Natural killer cell (primary cell): Measurements from ENCODE around the gene PANK2. TPM values are rescaled to one million over a fixed set of nuclear protein-coding genes. Genes with fewer than 3 reads are reported as not detected.
"Not testable (repeated sequence)": the region's sequence is repeated elsewhere in the genome, so short reads cannot be mapped to it uniquely, and the experiment has no call there.

Experiments used
- ATAC-seq, 3 donors: fragments of 150-1000 bp in 2 of 3; fragments of 200-7000 bp in 1 of 3; cut with Tn5 transposase; 1 replicate in 1 of 3; 2 replicates in 2 of 3; pipeline ENCODE4 v1.10.0; 2021; ENCODE audit warnings: mild to moderate bottlenecking in 2 of 3, moderate library complexity in 2 of 3
- DNase-seq, 2 donors: peaks; one replicate each; pipeline versions ENCODE4 v3.0.0 to v3.0.0-alpha.2; 2013 to 2021; ENCODE audit warnings: mixed read lengths in 1 of 2
- H3K27ac ChIP-seq: one replicate; pipeline ENCODE4 v1.5.1; 2013; ENCODE audit warnings: mild to moderate bottlenecking, low read length
- H3K27me3 ChIP-seq: one replicate; pipeline ENCODE4 v1.6.1; 2013; ENCODE audit warnings: low read length; ENCODE audit not compliant: control insufficient read depth, insufficient read depth
- H3K36me3 ChIP-seq: one replicate; pipeline ENCODE4 v1.6.1; 2013; ENCODE audit warnings: low read length; ENCODE audit not compliant: control insufficient read depth, insufficient read depth
- H3K4me1 ChIP-seq: one replicate; pipeline ENCODE4 v1.6.1; 2013; ENCODE audit warnings: low read length; ENCODE audit not compliant: control insufficient read depth, insufficient read depth
- H3K4me3 ChIP-seq: one replicate; pipeline ENCODE4 v1.5.1; 2013; ENCODE audit warnings: low read length
- H3K9me3 ChIP-seq: one replicate; pipeline ENCODE4 v1.6.1; 2013; ENCODE audit warnings: low read length; ENCODE audit not compliant: control insufficient read depth, insufficient read depth
- H3K27ac Mint-ChIP-seq, 2 donors: one replicate each; pipeline ENCODE4 v1.8.0; 2022; ENCODE audit warnings: mild to moderate bottlenecking in 2 of 2, mixed read lengths in 2 of 2, moderate library complexity in 1 of 2
- H3K27me3 Mint-ChIP-seq, 2 donors: one replicate each; pipeline ENCODE4 v1.8.0; 2022; ENCODE audit warnings: low read depth in 2 of 2, mixed read lengths in 2 of 2
- H3K36me3 Mint-ChIP-seq: one replicate; pipeline ENCODE4 v1.8.0; 2022; ENCODE audit warnings: mixed read lengths
- H3K4me1 Mint-ChIP-seq, 2 donors: one replicate each; pipeline ENCODE4 v1.8.0; 2022; ENCODE audit warnings: mixed read lengths in 2 of 2
- H3K4me3 Mint-ChIP-seq: one replicate; pipeline ENCODE4 v1.8.0; 2022; ENCODE audit warnings: mild to moderate bottlenecking, moderate library complexity, mixed read lengths
- H3K9me3 Mint-ChIP-seq, 2 donors: one replicate each; pipeline ENCODE4 v1.8.0; 2022; ENCODE audit warnings: mixed read lengths in 2 of 2
- CTCF ChIP-seq: fragments of 200-600 bp; IDR thresholded peaks from one replicate; pipeline ENCODE4 v1.8.0; 2022; ENCODE audit warnings: antibody characterized with exemption
- WGBS: methylation state at CpG from one replicate; pipeline ENCODE4 v1.1.7; 2013; ENCODE audit warnings: missing lambda C conversion rate; ENCODE audit not compliant: insufficient coverage; 5-methylcytosine and 5-hydroxymethylcytosine counted together
- intact Hi-C: fragments of 100-400 bp; cut with micrococcal nuclease; formaldehyde crosslinking; loops from one replicate; pipeline ENCODE4 v1.14.2; 2022
- total RNA-seq, 4 donors: library from RNA; stranded (reverse); fragments of 120-200 nt in 1 of 4; gene quantifications; one replicate each; pipeline versions ENCODE4 v1.2.3 to v1.2.4, GENCODE V29; 2013 to 2022

Gene PANK2
- total RNA-seq, 3 donors from 2014 or later (not counting 1 experiment from before 2014, with no cell fraction given): 50.5 to 74.3 (median 61.3) TPM

GRCh38 chr20:3970016-3970415 lies 80.8 kb downstream of the PANK2 start:
- intact Hi-C loops: no loop called here
- Histone ChIP-seq H3K4me1 (no peaks in the 10 kb centered on the region), H3K27ac (no peak overlapping the region), H3K27me3 (no peaks in the 10 kb centered on the region), H3K36me3 (no peaks in the 10 kb centered on the region), H3K9me3 (no peaks in the 10 kb centered on the region), H3K4me3 (no peak overlapping the region)
- H3K36me3 Mint-ChIP-seq: no peaks in the 10 kb centered on the region
- DNase-seq: no peak
- no peaks in the 10 kb centered on the region for H3K27me3 Mint-ChIP-seq
- ATAC-seq: no peak
- no peak overlapping the region for H3K4me3 Mint-ChIP-seq
- TF ChIP-seq CTCF: no peak
- WGBS: 89% methylated on average over 5 of the region's 5 CpGs
- H3K27ac Mint-ChIP-seq: no peak overlapping the region
- no peaks in the 10 kb centered on the region for H3K9me3 Mint-ChIP-seq
- peaks cover 0 to 5% of the 10 kb centered on the region in 2 donors for H3K4me1 Mint-ChIP-seq

GRCh38 chr20:3971145-3971544 lies 82.0 kb downstream of the PANK2 start:
- Mint-ChIP-seq H3K27ac (no peak overlapping the region), H3K4me1 (peaks cover 0 to 5% of the 10 kb centered on the region in 2 donors), H3K9me3 (no peaks in the 10 kb centered on the region), H3K36me3 (no peaks in the 10 kb centered on the region), H3K4me3 (no peak overlapping the region), H3K27me3 (no peaks in the 10 kb centered on the region)
- no peaks in the 10 kb centered on the region for H3K27me3 ChIP-seq
- intact Hi-C loops: no loop called here
- no peaks in the 10 kb centered on the region for H3K36me3 ChIP-seq
- H3K27ac ChIP-seq: no peak overlapping the region
- WGBS: 83% methylated on average over 1 of the region's 2 CpGs
- no peaks in the 10 kb centered on the region for H3K4me1 ChIP-seq
- ATAC-seq (no peak), DNase-seq (no peak)
- no peak overlapping the region for H3K4me3 ChIP-seq
- H3K9me3 ChIP-seq: no peaks in the 10 kb centered on the region
- no peak for TF ChIP-seq CTCF

- WGBS: no CpG with 5 or more reads among the region's 1 CpG
- Mint-ChIP-seq H3K27me3 (no peaks in the 10 kb centered on the region), H3K4me3 (no peak overlapping the region), H3K9me3 (no peaks in the 10 kb centered on the region), H3K36me3 (no peaks in the 10 kb centered on the region), H3K4me1 (peaks cover 0 to 5% of the 10 kb centered on the region in 2 donors), H3K27ac (no peak overlapping the region)
- DNase-seq: no peak
- Histone ChIP-seq H3K36me3 (no peaks in the 10 kb centered on the region), H3K27me3 (no peaks in the 10 kb centered on the region), H3K9me3 (no peaks in the 10 kb centered on the region), H3K4me3 (no peak overlapping the region), H3K4me1 (no peaks in the 10 kb centered on the region), H3K27ac (no peak overlapping the region)
- intact Hi-C loops: no loop called here
- no peak for TF ChIP-seq CTCF
- ATAC-seq: no peak
Measured at GRCh38 chr20:3972161-3972560, 83.0 kb downstream of the PANK2 start.

GRCh38 chr20:3972631-3973030 lies 83.4 kb downstream of the PANK2 start:
- H3K27me3 Mint-ChIP-seq, H3K4me1 ChIP-seq, H3K4me3 ChIP-seq, H3K9me3 ChIP-seq, H3K4me1 Mint-ChIP-seq, H3K36me3 Mint-ChIP-seq, intact Hi-C loops, H3K27ac ChIP-seq, H3K27me3 ChIP-seq, ATAC-seq, H3K27ac Mint-ChIP-seq, DNase-seq, H3K36me3 ChIP-seq, H3K9me3 Mint-ChIP-seq, H3K4me3 Mint-ChIP-seq: not testable (repeated sequence)
- WGBS: 97% methylated on average over 20 of the region's 20 CpGs
